Keratinocyte (primary cell): ENCODE measurements around the gene RABL6.
"Not testable (repeated sequence)": the region's sequence is repeated elsewhere in the genome, so short reads cannot be mapped to it uniquely, and the experiment has no call there.

ENCODE experiments used
- EZH2 ChIP-seq: IDR thresholded peaks from one replicate; pipeline ENCODE4 v1.6.1; 2012; ENCODE audit warnings: inconsistent platforms, mild to moderate bottlenecking, low read length, moderate library complexity
- TF ChIP-seq, protein P1 (sequence below), 3 experiments: IDR thresholded peaks in 1 of 3; conservative IDR thresholded peaks in 1 of 3; optimal IDR thresholded peaks in 1 of 3; 2 replicates in 2 of 3; 3 replicates in 1 of 3; pipeline versions ENCODE3 to v1.5.1; 2011; ENCODE audit warnings: low read length in 3 of 3, mild to moderate bottlenecking in 3 of 3, moderate library complexity in 2 of 3, control low read depth in 1 of 3, inconsistent platforms in 1 of 3; ENCODE audit not compliant: insufficient read depth in 2 of 3; ENCODE audit errors: extremely low read depth in 1 of 3

DNA sequence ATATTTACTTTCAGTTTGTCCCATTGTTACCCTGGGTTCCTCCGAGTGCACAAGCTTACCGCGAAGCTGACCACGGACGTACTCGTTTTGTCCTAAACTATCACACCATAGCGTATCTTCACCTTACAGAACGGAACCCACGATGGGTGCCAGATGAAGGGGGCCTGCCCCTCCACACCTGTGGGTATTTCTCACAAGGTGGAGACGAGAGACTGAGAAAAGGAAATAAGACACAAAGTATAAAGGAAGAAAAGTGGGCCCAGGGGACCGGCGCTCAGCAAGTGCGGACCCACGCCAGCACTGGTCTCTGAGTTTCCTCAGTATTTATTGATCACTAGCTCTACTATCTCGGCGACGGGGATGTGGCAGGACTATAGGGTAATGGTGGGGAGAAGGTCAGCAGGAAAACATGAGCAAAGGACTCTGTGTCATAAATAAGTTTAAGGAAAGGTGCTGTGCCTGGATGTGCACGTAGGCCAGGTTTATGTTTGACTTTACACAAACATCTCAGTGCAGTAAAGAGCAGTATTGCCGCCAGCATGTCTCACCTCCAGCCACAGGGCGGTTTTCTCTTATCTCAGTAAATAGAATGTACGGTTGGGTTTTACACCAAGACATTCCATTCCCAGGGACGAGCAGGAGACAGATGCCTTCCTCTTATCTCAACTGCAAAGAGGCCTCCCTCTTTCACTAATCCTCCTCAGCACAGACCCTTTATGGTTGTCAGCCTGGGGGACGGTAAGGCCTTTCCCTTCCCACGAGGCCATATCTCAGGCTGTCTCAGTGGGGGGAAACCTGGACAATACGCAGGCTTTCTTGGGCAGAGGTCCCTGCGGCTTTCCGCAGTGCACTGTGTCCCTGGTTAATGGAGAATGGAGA, 18.9 kb upstream of the RABL6 start:
- TF ChIP-seq, protein P1, sequence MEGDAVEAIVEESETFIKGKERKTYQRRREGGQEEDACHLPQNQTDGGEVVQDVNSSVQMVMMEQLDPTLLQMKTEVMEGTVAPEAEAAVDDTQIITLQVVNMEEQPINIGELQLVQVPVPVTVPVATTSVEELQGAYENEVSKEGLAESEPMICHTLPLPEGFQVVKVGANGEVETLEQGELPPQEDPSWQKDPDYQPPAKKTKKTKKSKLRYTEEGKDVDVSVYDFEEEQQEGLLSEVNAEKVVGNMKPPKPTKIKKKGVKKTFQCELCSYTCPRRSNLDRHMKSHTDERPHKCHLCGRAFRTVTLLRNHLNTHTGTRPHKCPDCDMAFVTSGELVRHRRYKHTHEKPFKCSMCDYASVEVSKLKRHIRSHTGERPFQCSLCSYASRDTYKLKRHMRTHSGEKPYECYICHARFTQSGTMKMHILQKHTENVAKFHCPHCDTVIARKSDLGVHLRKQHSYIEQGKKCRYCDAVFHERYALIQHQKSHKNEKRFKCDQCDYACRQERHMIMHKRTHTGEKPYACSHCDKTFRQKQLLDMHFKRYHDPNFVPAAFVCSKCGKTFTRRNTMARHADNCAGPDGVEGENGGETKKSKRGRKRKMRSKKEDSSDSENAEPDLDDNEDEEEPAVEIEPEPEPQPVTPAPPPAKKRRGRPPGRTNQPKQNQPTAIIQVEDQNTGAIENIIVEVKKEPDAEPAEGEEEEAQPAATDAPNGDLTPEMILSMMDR (optimal IDR thresholded peaks at IDR 0.05 in 1 of 3, IDR thresholded peaks at IDR 0.05 in 1 of 3, conservative IDR thresholded peaks at IDR 0.05 in 1 of 3; ENCODE audit: extremely low read depth in 1 of 3, insufficient read depth in 2 of 3, low read length in 3 of 3), result not testable (repeated sequence)
- not testable (repeated sequence) for TF ChIP-seq EZH2
